Suprapubic skin (tissue), 4 donors: Measurements from ENCODE around the gene PTPN21.

ENCODE experiments used
- CTCF ChIP-seq, 2 donors: fragments of 200-600 bp in 1 of 2; fragments of 450-650 bp in 1 of 2; sonication (generic) in 1 of 2; IDR thresholded peaks; one replicate each; pipeline ENCODE4 v1.5.1; 2016 to 2019; ENCODE audit warnings: antibody characterized with exemption in 2 of 2, mild to moderate bottlenecking in 1 of 2, moderate library complexity in 1 of 2
- EP300 ChIP-seq: sonication (generic); formaldehyde crosslinking; IDR thresholded peaks from one replicate; pipeline ENCODE4 v1.6.1; 2017; ENCODE audit warnings: antibody characterized with exemption
- POLR2A ChIP-seq, 2 donors: fragments of 450-650 bp; IDR thresholded peaks; one replicate each; pipeline ENCODE4 v1.6.1; 2017; ENCODE audit warnings: antibody characterized with exemption in 2 of 2, mild to moderate bottlenecking in 2 of 2, moderate library complexity in 2 of 2
- POLR2AphosphoS5 ChIP-seq, 3 donors: sonication (generic); formaldehyde crosslinking; IDR thresholded peaks; one replicate each; pipeline ENCODE4 v1.6.1; 2017; ENCODE audit warnings: antibody characterized with exemption in 3 of 3

GRCh38 chr14:88550078-88550477 is 4.7 kb downstream of the PTPN21 start:
- TF ChIP-seq CTCF (IDR thresholded peaks at IDR 0.05): no peak
- no peak for TF ChIP-seq POLR2AphosphoS5 (IDR thresholded peaks at IDR 0.05)
- TF ChIP-seq POLR2A (IDR thresholded peaks at IDR 0.05): no peak
- TF ChIP-seq EP300: no peak
